HL-60 (cell line): Measurements from ENCODE around the gene SERTAD3.
"Not testable (repeated sequence)": the region's sequence is repeated elsewhere in the genome, so short reads cannot be mapped to it uniquely, and the experiment has no call there.

Experiments
- DNase-seq, 2 experiments: peaks; one replicate each; pipeline ENCODE4 v3.0.0-alpha.2; 2010 to 2020; ENCODE audit warnings: low read depth in 1 of 2, low spot score in 1 of 2
- H3K27ac ChIP-seq: fragments of 250-450 bp; sonication (Bioruptor Pico); replicated peaks from 2 replicates; pipeline ENCODE4 v1.5.1; 2020; ENCODE audit warnings: mild to moderate bottlenecking, moderate library complexity
- H3K27me3 ChIP-seq: fragments of 250-450 bp; sonication (Bioruptor Pico); 2 replicates; pipeline ENCODE4 v1.5.1; 2021; ENCODE audit warnings: mild to moderate bottlenecking, moderate library complexity; ENCODE audit not compliant: insufficient read depth, poor library complexity, severe bottlenecking
- H3K4me3 ChIP-seq: replicated peaks from 2 replicates; pipeline ENCODE4 v1.5.1; 2011; ENCODE audit warnings: mild to moderate bottlenecking, control low read depth, low read length; ENCODE audit not compliant: insufficient read depth
- CTCF ChIP-seq: IDR thresholded peaks from one replicate; pipeline ENCODE4 v1.5.1; 2011; ENCODE audit warnings: low read length, control low read depth, inconsistent platforms; ENCODE audit not compliant: insufficient read depth
- GABPA ChIP-seq: IDR thresholded peaks from 2 replicates; pipeline ENCODE4 v1.6.1; 2012; ENCODE audit warnings: low read depth
- POLR2AphosphoS5 ChIP-seq: IDR thresholded peaks from 2 replicates; pipeline ENCODE4 v1.6.1; 2012; ENCODE audit warnings: low read depth
- REST ChIP-seq: IDR thresholded peaks from 2 replicates; pipeline ENCODE4 v1.6.1; 2012; ENCODE audit warnings: low read depth; ENCODE audit not compliant: insufficient replicate concordance
- SPI1 ChIP-seq: IDR thresholded peaks from 2 replicates; pipeline ENCODE4 v1.6.1; 2012; ENCODE audit warnings: low read depth, mild to moderate bottlenecking, borderline replicate concordance

Gene SERTAD3

GRCh38 chr19:40410030-40410389, 34.1 kb downstream of the SERTAD3 start:
- no peak for DNase-seq
- Histone ChIP-seq H3K27ac (no peak overlapping the region), H3K27me3 (no peaks in the 10 kb centered on the region), H3K4me3 (no peak overlapping the region)
- no peak for TF ChIP-seq REST
- TF ChIP-seq SPI1, result no peak
- no peak for TF ChIP-seq CTCF
- TF ChIP-seq GABPA, result no peak
- TF ChIP-seq POLR2AphosphoS5, result no peak

- DNase-seq, H3K27me3 ChIP-seq, H3K27ac ChIP-seq, H3K4me3 ChIP-seq: not testable (repeated sequence)
Measured at GRCh38 chr19:40408598-40408925, 35.6 kb downstream of the SERTAD3 start.

- DNase-seq, result peak in 1 of 2 experiments; percentile 54
- Histone ChIP-seq H3K27me3 (peaks cover 3% of the 10 kb centered on the region), H3K4me3 (peak overlapping the region; percentile 15; the same call in 1 of the 2 replicates), H3K27ac (no peak overlapping the region)
- TF ChIP-seq REST (no peak), SPI1 (peak; percentile 78)
Measured at GRCh38 chr19:40407714-40408597, 36.2 kb downstream of the SERTAD3 start.

GRCh38 chr19:40403262-40403984, 40.7 kb downstream of the SERTAD3 start:
- H3K4me3 ChIP-seq, result peak overlapping the region; percentile 48
- peak; percentile 51 to 72 for DNase-seq
- no peak overlapping the region for H3K27ac ChIP-seq

More at GRCh38 chr19:40403262-40403984, 40.7 kb downstream of the SERTAD3 start:
- peaks cover 13% of the 10 kb centered on the region for H3K27me3 ChIP-seq
- no peak for TF ChIP-seq SPI1
- TF ChIP-seq REST, result no peak
- no peak for TF ChIP-seq GABPA
- no peak for TF ChIP-seq CTCF
- TF ChIP-seq POLR2AphosphoS5, result no peak
